ENCODE results near the gene BCL7B.
"Not testable (repeated sequence)": the region's sequence is repeated elsewhere in the genome, so short reads cannot be mapped to it uniquely, and the experiment has no call there.

BCL7B gene

GRCh38 chr7:73560109-73560835, 2.8 kb upstream of the BCL7B start:
- TF ChIP-seq CTCF (IDR thresholded peaks at IDR 0.05; ENCODE audit: low read depth, low read length, missing control alignments): no peak
- H3K4me3 ChIP-seq (replicated peaks; ENCODE audit: low read depth, low read length): no peak overlapping the region
- peak; percentile 83 for DNase-seq (ENCODE audit: extremely low read depth, low read depth)

- peak overlapping the region; percentile 76 for H3K4me3 ChIP-seq (replicated peaks; ENCODE audit: low read depth, low read length)
- TF ChIP-seq CTCF (IDR thresholded peaks at IDR 0.05; ENCODE audit: low read depth, low read length, missing control alignments): no peak
- DNase-seq (ENCODE audit: extremely low read depth, low read depth): peak; percentile 66
Measured at GRCh38 chr7:73557108-73557396, 438 bp downstream of the BCL7B start.

- H3K4me3 ChIP-seq (replicated peaks; ENCODE audit: low read depth, low read length): peak overlapping the region; percentile 76
- no peak for TF ChIP-seq CTCF (IDR thresholded peaks at IDR 0.05; ENCODE audit: low read depth, low read length, missing control alignments)
- no peak for DNase-seq (ENCODE audit: extremely low read depth, low read depth)
Measured at GRCh38 chr7:73556208-73557107, 1.0 kb downstream of the BCL7B start.

GRCh38 chr7:73555411-73555982, 2.0 kb downstream of the BCL7B start:
- H3K4me3 ChIP-seq (replicated peaks; ENCODE audit: low read depth, low read length): peak overlapping the region; percentile 76
- TF ChIP-seq CTCF (IDR thresholded peaks at IDR 0.05; ENCODE audit: low read depth, low read length, missing control alignments): no peak

GRCh38 chr7:73550093-73550492, 7.4 kb downstream of the BCL7B start:
- DNase-seq (ENCODE audit: extremely low read depth, low read depth); H3K4me3 ChIP-seq (replicated peaks; ENCODE audit: low read depth, low read length): not testable (repeated sequence)

More at GRCh38 chr7:73555411-73555982, 2.0 kb downstream of the BCL7B start:
- DNase-seq (ENCODE audit: extremely low read depth, low read depth): no peak

- TF ChIP-seq CTCF (IDR thresholded peaks at IDR 0.05; ENCODE audit: low read depth, low read length, missing control alignments): no peak
- DNase-seq (ENCODE audit: extremely low read depth, low read depth): no peak
- H3K4me3 ChIP-seq (replicated peaks; ENCODE audit: low read depth, low read length): no peak overlapping the region
Measured at GRCh38 chr7:73549176-73549575, 8.3 kb downstream of the BCL7B start.

GRCh38 chr7:73547841-73548240, 9.6 kb downstream of the BCL7B start:
- no peak for DNase-seq (ENCODE audit: extremely low read depth, low read depth)
- H3K4me3 ChIP-seq (replicated peaks; ENCODE audit: low read depth, low read length): no peak overlapping the region
- TF ChIP-seq CTCF (IDR thresholded peaks at IDR 0.05; ENCODE audit: low read depth, low read length, missing control alignments): no peak
